Liver (tissue), 9 donors: ENCODE measurements around the gene EEIG1. TPM values are rescaled to one million over a fixed set of nuclear protein-coding genes. Genes with fewer than 3 reads are reported as not detected.

Experiments
- DNase-seq: peaks from one replicate; pipeline ENCODE4 v3.0.0-alpha.2; 2017; ENCODE audit warnings: low spot score
- H3K27ac ChIP-seq, 2 donors: one replicate each; pipeline ENCODE4 v1.7.0; 2013; ENCODE audit warnings: inconsistent platforms in 2 of 2, low read length in 2 of 2, control low read depth in 1 of 2, low read depth in 1 of 2, mild to moderate bottlenecking in 1 of 2
- H3K27me3 ChIP-seq, 4 donors: one replicate each; pipeline versions ENCODE4 v1.6.1 to v1.7.0; 2013; ENCODE audit warnings: low read length in 3 of 4, inconsistent platforms in 1 of 4, mild to moderate bottlenecking in 1 of 4, moderate library complexity in 1 of 4; ENCODE audit not compliant: control insufficient read depth in 4 of 4, insufficient read depth in 4 of 4
- H3K36me3 ChIP-seq, 4 donors: one replicate each; pipeline versions ENCODE4 v1.6.1 to v1.7.0; 2013; ENCODE audit warnings: low read length in 3 of 4, mild to moderate bottlenecking in 3 of 4, low read depth in 1 of 4, moderate library complexity in 1 of 4; ENCODE audit not compliant: control insufficient read depth in 4 of 4, insufficient read depth in 3 of 4
- H3K4me1 ChIP-seq, 4 donors: one replicate each; pipeline versions ENCODE4 v1.6.1 to v1.7.0; 2013; ENCODE audit warnings: low read length in 3 of 4, mild to moderate bottlenecking in 3 of 4, moderate library complexity in 1 of 4; ENCODE audit not compliant: control insufficient read depth in 4 of 4, insufficient read depth in 4 of 4
- H3K4me3 ChIP-seq, 3 donors: one replicate each; pipeline versions ENCODE4 v1.6.1 to v1.7.0; 2013; ENCODE audit warnings: low read length in 3 of 3, control low read depth in 1 of 3, low read depth in 1 of 3, mild to moderate bottlenecking in 1 of 3
- H3K9ac ChIP-seq, 2 donors: one replicate each; pipeline ENCODE4 v1.7.0; 2013; ENCODE audit warnings: low read length in 2 of 2, mild to moderate bottlenecking in 2 of 2, moderate library complexity in 2 of 2, control low read depth in 1 of 2, low read depth in 1 of 2
- H3K9me3 ChIP-seq, 4 donors: one replicate each; pipeline versions ENCODE4 v1.6.1 to v1.7.0; 2013; ENCODE audit warnings: low read length in 3 of 4; ENCODE audit not compliant: control insufficient read depth in 4 of 4
- EGR1 ChIP-seq, 2 donors: IDR thresholded peaks; 2 replicates each; pipeline ENCODE4 v1.6.1; 2016 to 2018; ENCODE audit warnings: antibody characterized with exemption in 2 of 2, low read depth in 2 of 2
- FOXA1 ChIP-seq: IDR thresholded peaks from 2 replicates; pipeline ENCODE4 v1.6.1; 2016; ENCODE audit warnings: antibody characterized with exemption
- FOXA2 ChIP-seq: IDR thresholded peaks from 2 replicates; pipeline ENCODE4 v1.6.1; 2016; ENCODE audit warnings: antibody characterized with exemption
- GABPA ChIP-seq, 2 donors: IDR thresholded peaks in 1 of 2; conservative IDR thresholded peaks in 1 of 2; 2 replicates each; pipeline ENCODE4 v1.6.1; 2016; ENCODE audit warnings: antibody characterized with exemption in 2 of 2, mild to moderate bottlenecking in 1 of 2, moderate library complexity in 1 of 2
- HNF4A ChIP-seq, 2 donors: conservative IDR thresholded peaks; 2 replicates each; pipeline ENCODE4 v1.6.1; 2016; ENCODE audit warnings: antibody characterized with exemption in 2 of 2, mild to moderate bottlenecking in 2 of 2
- HNF4G ChIP-seq: IDR thresholded peaks from 2 replicates; pipeline ENCODE4 v1.6.1; 2016; ENCODE audit warnings: antibody characterized with exemption
- NR2F2 ChIP-seq: IDR thresholded peaks from 2 replicates; pipeline ENCODE4 v1.6.1; 2016; ENCODE audit warnings: antibody characterized with exemption
- RAD21 ChIP-seq, 2 donors: IDR thresholded peaks; 2 replicates each; pipeline ENCODE4 v1.6.1; 2016; ENCODE audit warnings: antibody characterized with exemption in 2 of 2, mild to moderate bottlenecking in 2 of 2
- RXRA ChIP-seq, 2 donors: IDR thresholded peaks; 2 replicates each; pipeline ENCODE4 v1.6.1; 2017 to 2018; ENCODE audit warnings: antibody characterized with exemption in 2 of 2, mild to moderate bottlenecking in 1 of 2
- YY1 ChIP-seq: IDR thresholded peaks from 2 replicates; pipeline ENCODE4 v1.6.1; 2016; ENCODE audit warnings: antibody characterized with exemption, mild to moderate bottlenecking
- WGBS: extraction: QIAGEN DNeasy Blood & Tissue Kit; methylation state at CpG from one replicate; pipeline ENCODE4 v1.1.7; 2013; 5-methylcytosine and 5-hydroxymethylcytosine counted together
- polyA plus RNA-seq, 2 donors: library from polyadenylated mRNA; stranded (reverse) in 1 of 2; unstranded in 1 of 2; fragments of 200-250 nt in 1 of 2; fragments of >200 nt in 1 of 2; fragmentation: Nextera tagmentation in 1 of 2; extraction: Ambion mirVana in 1 of 2; gene quantifications; one replicate each; pipeline versions ENCODE4 v1.2.1 to v1.2.3, GENCODE V29; 2013 to 2015
- total RNA-seq, 2 donors: library from RNA; depleted of rRNA; stranded (reverse); fragments of >200 nt; gene quantifications; one replicate each; pipeline ENCODE4 v1.2.3, GENCODE V29; 2014
- TF ChIP-seq, protein P1 (sequence below): IDR thresholded peaks from 2 replicates; pipeline ENCODE4 v1.6.1; 2016; ENCODE audit warnings: antibody characterized with exemption
- TF ChIP-seq, protein P2 (sequence below): IDR thresholded peaks from 2 replicates; pipeline ENCODE4 v1.6.1; 2016; ENCODE audit warnings: antibody characterized with exemption, mild to moderate bottlenecking
- TF ChIP-seq, protein P3 (sequence below): IDR thresholded peaks from 2 replicates; pipeline ENCODE4 v1.6.1; 2016; ENCODE audit warnings: antibody characterized with exemption
- TF ChIP-seq, protein P4 (sequence below): IDR thresholded peaks from 2 replicates; pipeline ENCODE4 v1.6.1; 2016; ENCODE audit warnings: antibody characterized with exemption
- donor health status: healthy.
- donor health status: healthy.
- donor health status: healthy.
- donor health status: healthy.
- donor health status: healthy.

EEIG1 gene
- total and polyA plus RNA-seq, 4 donors: 4.9 to 14.3 (median 8.9) TPM

DNA sequence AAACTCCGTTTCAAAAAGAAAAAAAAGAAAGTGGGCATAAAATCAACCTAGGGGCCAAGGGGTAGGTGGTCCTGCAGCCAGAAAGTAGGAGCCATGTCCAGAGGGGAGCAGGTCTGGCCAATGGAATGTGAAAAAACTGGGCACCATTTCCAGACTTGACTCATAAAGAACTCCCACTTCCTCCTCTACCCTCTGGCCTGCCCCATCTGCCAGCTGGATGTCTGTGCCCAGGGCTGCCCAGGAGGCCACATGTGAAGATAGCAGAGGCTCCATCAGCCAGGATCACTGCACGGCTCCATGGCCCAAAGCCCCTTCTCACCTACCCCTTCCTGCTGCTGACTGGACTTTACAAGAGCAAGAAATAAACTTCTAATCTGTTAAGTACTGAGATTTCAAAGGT lies 42.1 kb upstream of the EEIG1 start:
- DNase-seq: no peak
- H3K4me1 ChIP-seq: peaks cover 2 to 13% (median 8%) of the 10 kb centered on the region in 4 donors
- no peak overlapping the region for H3K4me3 ChIP-seq
- H3K27me3 ChIP-seq: no peaks in the 10 kb centered on the region
- no peaks in the 10 kb centered on the region for H3K36me3 ChIP-seq
- TF ChIP-seq YY1: no peak
- TF ChIP-seq, protein P1, sequence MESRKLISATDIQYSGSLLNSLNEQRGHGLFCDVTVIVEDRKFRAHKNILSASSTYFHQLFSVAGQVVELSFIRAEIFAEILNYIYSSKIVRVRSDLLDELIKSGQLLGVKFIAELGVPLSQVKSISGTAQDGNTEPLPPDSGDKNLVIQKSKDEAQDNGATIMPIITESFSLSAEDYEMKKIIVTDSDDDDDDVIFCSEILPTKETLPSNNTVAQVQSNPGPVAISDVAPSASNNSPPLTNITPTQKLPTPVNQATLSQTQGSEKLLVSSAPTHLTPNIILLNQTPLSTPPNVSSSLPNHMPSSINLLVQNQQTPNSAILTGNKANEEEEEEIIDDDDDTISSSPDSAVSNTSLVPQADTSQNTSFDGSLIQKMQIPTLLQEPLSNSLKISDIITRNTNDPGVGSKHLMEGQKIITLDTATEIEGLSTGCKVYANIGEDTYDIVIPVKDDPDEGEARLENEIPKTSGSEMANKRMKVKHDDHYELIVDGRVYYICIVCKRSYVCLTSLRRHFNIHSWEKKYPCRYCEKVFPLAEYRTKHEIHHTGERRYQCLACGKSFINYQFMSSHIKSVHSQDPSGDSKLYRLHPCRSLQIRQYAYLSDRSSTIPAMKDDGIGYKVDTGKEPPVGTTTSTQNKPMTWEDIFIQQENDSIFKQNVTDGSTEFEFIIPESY: no peak
- TF ChIP-seq, protein P2, sequence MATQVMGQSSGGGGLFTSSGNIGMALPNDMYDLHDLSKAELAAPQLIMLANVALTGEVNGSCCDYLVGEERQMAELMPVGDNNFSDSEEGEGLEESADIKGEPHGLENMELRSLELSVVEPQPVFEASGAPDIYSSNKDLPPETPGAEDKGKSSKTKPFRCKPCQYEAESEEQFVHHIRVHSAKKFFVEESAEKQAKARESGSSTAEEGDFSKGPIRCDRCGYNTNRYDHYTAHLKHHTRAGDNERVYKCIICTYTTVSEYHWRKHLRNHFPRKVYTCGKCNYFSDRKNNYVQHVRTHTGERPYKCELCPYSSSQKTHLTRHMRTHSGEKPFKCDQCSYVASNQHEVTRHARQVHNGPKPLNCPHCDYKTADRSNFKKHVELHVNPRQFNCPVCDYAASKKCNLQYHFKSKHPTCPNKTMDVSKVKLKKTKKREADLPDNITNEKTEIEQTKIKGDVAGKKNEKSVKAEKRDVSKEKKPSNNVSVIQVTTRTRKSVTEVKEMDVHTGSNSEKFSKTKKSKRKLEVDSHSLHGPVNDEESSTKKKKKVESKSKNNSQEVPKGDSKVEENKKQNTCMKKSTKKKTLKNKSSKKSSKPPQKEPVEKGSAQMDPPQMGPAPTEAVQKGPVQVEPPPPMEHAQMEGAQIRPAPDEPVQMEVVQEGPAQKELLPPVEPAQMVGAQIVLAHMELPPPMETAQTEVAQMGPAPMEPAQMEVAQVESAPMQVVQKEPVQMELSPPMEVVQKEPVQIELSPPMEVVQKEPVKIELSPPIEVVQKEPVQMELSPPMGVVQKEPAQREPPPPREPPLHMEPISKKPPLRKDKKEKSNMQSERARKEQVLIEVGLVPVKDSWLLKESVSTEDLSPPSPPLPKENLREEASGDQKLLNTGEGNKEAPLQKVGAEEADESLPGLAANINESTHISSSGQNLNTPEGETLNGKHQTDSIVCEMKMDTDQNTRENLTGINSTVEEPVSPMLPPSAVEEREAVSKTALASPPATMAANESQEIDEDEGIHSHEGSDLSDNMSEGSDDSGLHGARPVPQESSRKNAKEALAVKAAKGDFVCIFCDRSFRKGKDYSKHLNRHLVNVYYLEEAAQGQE: no peak
- no peak for TF ChIP-seq RAD21 (IDR thresholded peaks at IDR 0.05)
- 81% methylated on average over 2 of the region's 2 CpGs for WGBS
- H3K9ac ChIP-seq: no peak overlapping the region
- H3K27ac ChIP-seq: peak overlapping the region in 1 of 2 donors; percentile 54
- H3K9me3 ChIP-seq: no peaks in the 10 kb centered on the region

DNA sequence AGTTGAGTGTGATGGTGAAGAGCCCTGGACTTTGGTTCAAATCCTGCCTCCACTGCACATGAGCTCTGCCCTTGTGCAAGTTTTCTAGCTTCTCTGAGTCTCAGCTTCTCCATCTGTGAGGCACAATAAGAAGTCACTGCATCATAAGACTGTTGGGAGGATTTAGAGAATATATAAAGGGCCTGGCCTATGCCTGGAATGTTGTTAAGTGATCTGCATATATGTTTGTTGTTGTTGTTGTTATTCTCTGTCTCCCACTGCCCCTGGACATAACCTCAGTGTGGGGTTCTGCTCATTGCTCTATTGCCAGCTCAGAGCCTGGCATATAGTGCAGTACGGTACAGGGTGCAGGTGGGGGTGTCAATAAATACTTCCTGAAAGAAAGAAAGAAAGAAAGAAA lies 40.3 kb upstream of the EEIG1 start:
- TF ChIP-seq, protein P3, sequence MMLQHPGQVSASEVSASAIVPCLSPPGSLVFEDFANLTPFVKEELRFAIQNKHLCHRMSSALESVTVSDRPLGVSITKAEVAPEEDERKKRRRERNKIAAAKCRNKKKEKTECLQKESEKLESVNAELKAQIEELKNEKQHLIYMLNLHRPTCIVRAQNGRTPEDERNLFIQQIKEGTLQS: no peak
- TF ChIP-seq, protein P2: no peak
- TF ChIP-seq RXRA (IDR thresholded peaks at IDR 0.05) (no peak), HNF4G (no peak), NR2F2 (no peak), FOXA1 (no peak), EGR1 (IDR thresholded peaks at IDR 0.05; ENCODE audit: low read depth in 2 of 2) (no peak), FOXA2 (no peak), RAD21 (IDR thresholded peaks at IDR 0.05) (no peak), GABPA (IDR thresholded peaks at IDR 0.05 in 1 of 2, conservative IDR thresholded peaks at IDR 0.05 in 1 of 2) (no peak), HNF4A (conservative IDR thresholded peaks at IDR 0.05) (no peak)
- TF ChIP-seq, protein P1: no peak
- TF ChIP-seq, protein P4, sequence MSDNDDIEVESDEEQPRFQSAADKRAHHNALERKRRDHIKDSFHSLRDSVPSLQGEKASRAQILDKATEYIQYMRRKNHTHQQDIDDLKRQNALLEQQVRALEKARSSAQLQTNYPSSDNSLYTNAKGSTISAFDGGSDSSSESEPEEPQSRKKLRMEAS: no peak
- 57% methylated on average over 1 of the region's 1 CpG for WGBS

More for the DNA sequence above, 40.3 kb upstream of the EEIG1 start:
- Histone ChIP-seq H3K27ac (no peak overlapping the region), H3K9me3 (no peaks in the 10 kb centered on the region), H3K4me1 (peaks cover 0 to 13% (median 8%) of the 10 kb centered on the region in 4 donors), H3K36me3 (no peaks in the 10 kb centered on the region), H3K27me3 (no peaks in the 10 kb centered on the region), H3K4me3 (no peak overlapping the region), H3K9ac (no peak overlapping the region)
- no peak for DNase-seq
